Measurements from ENCODE around the gene FAM131A.

DNA sequence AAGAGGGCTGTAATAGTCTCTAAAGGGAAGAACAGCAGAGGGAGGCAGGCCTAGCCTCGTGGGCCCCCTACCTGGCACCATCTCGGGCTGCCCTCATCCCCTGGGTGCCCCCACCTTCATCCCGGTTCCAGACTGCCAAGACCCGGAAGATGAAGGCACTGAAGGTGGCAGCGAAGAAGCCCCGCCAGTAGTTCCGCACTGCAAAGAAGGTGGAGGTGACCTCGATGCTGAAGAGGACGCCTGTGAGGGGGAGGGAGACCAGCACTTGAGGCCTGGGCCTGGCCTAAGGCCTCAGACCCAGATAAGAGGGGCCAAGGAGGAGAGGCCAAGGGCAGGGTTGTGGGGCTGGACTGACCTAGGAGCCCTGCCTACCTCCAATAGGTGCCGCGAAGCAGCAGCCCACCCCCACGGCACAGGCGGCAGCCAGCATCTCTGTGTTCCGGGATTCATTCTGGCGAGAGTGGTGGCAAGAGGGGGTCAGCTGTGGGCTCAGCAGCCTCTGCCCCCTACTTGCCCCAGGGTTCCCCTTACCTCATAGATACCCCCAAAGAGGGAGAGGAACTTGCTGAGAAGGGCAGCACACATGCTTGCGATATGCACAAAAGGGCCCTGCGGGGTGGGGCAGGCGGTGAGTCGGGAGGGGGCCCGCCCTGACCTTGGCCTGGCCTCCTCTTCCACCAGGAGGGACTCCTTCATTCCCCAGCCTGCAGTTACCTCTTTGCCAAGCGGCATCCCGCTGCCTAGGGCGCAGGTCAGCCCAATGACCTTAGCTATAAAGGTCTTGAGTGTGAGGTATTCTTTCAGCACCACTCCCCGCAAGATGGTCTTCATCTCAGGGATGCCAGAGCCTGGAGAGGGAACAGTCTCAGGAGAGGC is 20.1 kb downstream of the FAM131A start:
- TF ChIP-seq CTCF (conservative IDR thresholded peaks at IDR 0.05; ENCODE audit: low read depth, low read length) (no peak), POLR2A (IDR thresholded peaks at IDR 0.05; ENCODE audit: low read depth, low read length) (no peak), NFE2L2 (IDR thresholded peaks at IDR 0.05; ENCODE audit: low read depth, low read length) (no peak), SMC3 (IDR thresholded peaks at IDR 0.05; ENCODE audit: low read depth, low read length) (no peak), RFX5 (IDR thresholded peaks at IDR 0.05; ENCODE audit: low read depth, low read length) (no peak), FOS (IDR thresholded peaks at IDR 0.05; ENCODE audit: low read depth, low read length) (no peak), MAFK (IDR thresholded peaks at IDR 0.05; ENCODE audit: low read depth, low read length) (no peak), RCOR1 (IDR thresholded peaks at IDR 0.05; ENCODE audit: insufficient replicate concordance, low read length) (no peak), RAD21 (IDR thresholded peaks at IDR 0.05; ENCODE audit: low read length) (no peak)

All from IMR-90 (cell line).